HepG2 (cell line): ENCODE results near the gene CDH23. TPM values are rescaled to one million over a fixed set of nuclear protein-coding genes. Genes with fewer than 3 reads are reported as not detected.

Experiments
- DPF2 ChIP-seq: sonication (generic); formaldehyde crosslinking; IDR thresholded peaks from 2 replicates; pipeline ENCODE4 v1.4.0; 2020; ENCODE audit warnings: mild to moderate bottlenecking, low read depth, missing genetic modification reagents, borderline replicate concordance
- DR1 ChIP-seq: sonication (generic); formaldehyde crosslinking; IDR thresholded peaks from 2 replicates; pipeline ENCODE4 v1.8.0; 2021; ENCODE audit warnings: mild to moderate bottlenecking, missing genetic modification reagents, inconsistent platforms
- GMEB1 ChIP-seq: sonication (generic); formaldehyde crosslinking; IDR thresholded peaks from 2 replicates; pipeline ENCODE4 v1.5.1; 2020; ENCODE audit warnings: missing genetic modification reagents, mild to moderate bottlenecking, borderline replicate concordance
- GTF2F1 ChIP-seq: fragments of 150-350 bp; IDR thresholded peaks from 2 replicates; pipeline ENCODE4 v1.6.1; 2014; ENCODE audit warnings: low read length
- ISX ChIP-seq: sonication (generic); formaldehyde crosslinking; conservative IDR thresholded peaks from 2 replicates; pipeline ENCODE4 v1.5.0; 2020; ENCODE audit warnings: missing genetic modification reagents
- KMT2B ChIP-seq: IDR thresholded peaks from 2 replicates; pipeline ENCODE4 v1.6.1; 2016; ENCODE audit warnings: missing genetic modification reagents, missing compliant biosample characterization
- SMARCC2 ChIP-seq: fragments of 450-650 bp; IDR thresholded peaks from 2 replicates; pipeline ENCODE4 v1.6.1; 2017; ENCODE audit warnings: antibody characterized with exemption, mild to moderate bottlenecking
- ZBTB25 ChIP-seq: IDR thresholded peaks from 2 replicates; pipeline ENCODE4 v1.6.1; 2018; ENCODE audit warnings: missing genetic modification reagents
- ZFP36 ChIP-seq: fragments of 150-350 bp; IDR thresholded peaks from 2 replicates; pipeline ENCODE4 v1.6.1; 2018; ENCODE audit warnings: borderline replicate concordance, low read length, low read depth; ENCODE audit not compliant: partially characterized antibody
- ZNF737 ChIP-seq: sonication (generic); formaldehyde crosslinking; IDR thresholded peaks from 2 replicates; pipeline ENCODE4 v1.5.0; 2020; ENCODE audit warnings: missing genetic modification reagents, mild to moderate bottlenecking, borderline replicate concordance
- ZNF839 ChIP-seq: sonication (generic); formaldehyde crosslinking; IDR thresholded peaks from 2 replicates; pipeline ENCODE4 v1.4.0; 2020; ENCODE audit warnings: missing genetic modification reagents, mild to moderate bottlenecking, borderline replicate concordance
- polyA plus RNA-seq, 8 experiments: library from polyadenylated mRNA; depleted of rRNA in 3 of 8; stranded (reverse) in 7 of 8; unstranded in 1 of 8; fragments of >200 nt; fragmentation: Illumina TruSeq in 4 of 8; extraction: Trizol in 4 of 8; gene quantifications; 2 replicates each; pipeline versions ENCODE4 v1.2.1 to v1.2.3, GENCODE V29; 2011 to 2016; ENCODE audit warnings: low read depth in 4 of 8, missing spikeins in 1 of 8, mixed read lengths in 1 of 8; ENCODE audit not compliant: insufficient read depth in 1 of 8
- total RNA-seq, 5 experiments: library from RNA; depleted of rRNA; stranded (reverse); fragments of >200 nt; fragmentation: Illumina TruSeq; extraction: Trizol; gene quantifications; 2 replicates each; pipeline ENCODE4 v1.2.3, GENCODE V29; 2016; ENCODE audit warnings: low read depth in 1 of 5

Gene CDH23
- total and polyA plus RNA-seq, 2 of the 13 experiments (the other 11 are each of a cell fraction or from before 2014, with no cell fraction given) = 0.13 TPM; not detected in 1

- TF ChIP-seq GMEB1 (CRISPR knock-in tag) (no peak), DPF2 (no peak), ISX (CRISPR knock-in tag) (no peak), ZBTB25 (CRISPR knock-in tag) (no peak), ZNF839 (no peak), SMARCC2 (no peak), GTF2F1 (no peak), ZFP36 (no peak), KMT2B (CRISPR knock-in tag) (no peak), DR1 (CRISPR knock-in tag) (no peak), ZNF737 (no peak)
Measured at GRCh38 chr10:71596759-71597158, 200.0 kb downstream of the CDH23 start (continued).
